ENCODE data around the gene SUPT7L. TPM values are rescaled to one million over a fixed set of nuclear protein-coding genes. Genes with fewer than 3 reads are reported as not detected.
"Not testable (repeated sequence)": the region's sequence is repeated elsewhere in the genome, so short reads cannot be mapped to it uniquely, and the experiment has no call there.

SUPT7L gene
- total RNA-seq, 1 experiment from 2014 or later: 25.2 TPM

- Histone ChIP-seq H3K36me3 (ENCODE audit: control insufficient read depth in 1 of 2, insufficient read depth in 2 of 2, low read length in 2 of 2) (peaks cover 20 to 24% of the 10 kb centered on the region in 2 experiments; a peak in 3 of 4 replicates), H3K4me1 (ENCODE audit: control insufficient read depth in 1 of 2, insufficient read depth in 2 of 2, low read length in 2 of 2) (peaks cover 9 to 30% of the 10 kb centered on the region in 2 experiments), H3K79me2 (ENCODE audit: insufficient read depth, low read length) (peaks cover 14% of the 10 kb centered on the region)
- H2AFZ ChIP-seq (ENCODE audit: low read depth, low read length, poor library complexity, severe bottlenecking); H3K4me2 ChIP-seq (ENCODE audit: low read length); H3K27me3 ChIP-seq (ENCODE audit: insufficient read depth, low read length); H3K4me3 ChIP-seq (replicated peaks in 1 of 2; ENCODE audit: low read depth in 1 of 2, low read length in 2 of 2); H3K9me2 ChIP-seq (ENCODE audit: insufficient read depth); H3K27ac ChIP-seq (ENCODE audit: low read depth, low read length); POLR2A ChIA-PET; ATAC-seq; BruUV-seq (replicated peaks); DNase-seq (ENCODE audit: low read depth, low spot score); CTCF ChIA-PET; H3K9me3 ChIP-seq (ENCODE audit: control insufficient read depth in 1 of 2, insufficient read depth in 1 of 2, low read depth in 1 of 2, low read length in 2 of 2); H4K20me1 ChIP-seq (ENCODE audit: insufficient read depth); H3K9ac ChIP-seq (ENCODE audit: low read length); RAD21 ChIA-PET (ENCODE audit: low non-redundant PET in 1 of 2, low total read pairs in 2 of 2, uncharacterized antibody in 2 of 2, unreplicated experiment in 2 of 2): not testable (repeated sequence)
- intact Hi-C loops (cut with micrococcal nuclease): loop anchor here (10.0 kb wide), 1 partner anchor 182 kb away; the partner anchor contains the start of gene KRTCAP3
Observed at GRCh38 chr2:27626323-27626722, 37.1 kb downstream of the SUPT7L start.

- ChIA-PET RAD21 (ENCODE audit: low non-redundant PET in 1 of 2, low total read pairs in 2 of 2, uncharacterized antibody in 2 of 2, unreplicated experiment in 2 of 2) (no interaction called here), CTCF (no interaction called here), POLR2A (no interaction called here)
- BruUV-seq (replicated peaks): no TSS peak
- H3K27ac ChIP-seq (ENCODE audit: low read depth, low read length): no peak overlapping the region
- ATAC-seq: no peak
- H3K4me1 ChIP-seq (ENCODE audit: control insufficient read depth in 1 of 2, insufficient read depth in 2 of 2, low read length in 2 of 2): peaks cover 9 to 29% of the 10 kb centered on the region in 2 experiments
- H3K4me3 ChIP-seq (replicated peaks in 1 of 2; ENCODE audit: low read depth in 1 of 2, low read length in 2 of 2): no peak overlapping the region
- H3K36me3 ChIP-seq (ENCODE audit: control insufficient read depth in 1 of 2, insufficient read depth in 2 of 2, low read length in 2 of 2): peaks cover 23 to 32% of the 10 kb centered on the region in 2 experiments; a peak in 3 of 4 replicates
- no peaks in the 10 kb centered on the region for H3K9me2 ChIP-seq (ENCODE audit: insufficient read depth)
- H3K27me3 ChIP-seq (ENCODE audit: insufficient read depth, low read length): no peaks in the 10 kb centered on the region
- DNase-seq (ENCODE audit: low read depth, low spot score): no peak
- no peaks in the 10 kb centered on the region for H4K20me1 ChIP-seq (ENCODE audit: insufficient read depth)
- H3K79me2 ChIP-seq (ENCODE audit: insufficient read depth, low read length): peaks cover 11% of the 10 kb centered on the region
- H2AFZ ChIP-seq (ENCODE audit: low read depth, low read length, poor library complexity, severe bottlenecking): no peak overlapping the region
- no peak overlapping the region for H3K4me2 ChIP-seq (ENCODE audit: low read length)
- no peaks in the 10 kb centered on the region for H3K9me3 ChIP-seq (ENCODE audit: control insufficient read depth in 1 of 2, insufficient read depth in 1 of 2, low read depth in 1 of 2, low read length in 2 of 2)
- intact Hi-C loops (cut with micrococcal nuclease): loop anchor here (10.0 kb wide), 1 partner anchor 180 kb away; the partner anchor contains the start of gene KRTCAP3
- H3K9ac ChIP-seq (ENCODE audit: low read length): no peak overlapping the region
- TF ChIP-seq SP1 (IDR thresholded peaks at IDR 0.05; ENCODE audit: low read depth): no peak
- TF ChIP-seq EZH2phosphoT487 (IDR thresholded peaks at IDR 0.05; ENCODE audit: borderline replicate concordance): no peak
- no peak for TF ChIP-seq JUND (IDR thresholded peaks at IDR 0.05)
- no peak for TF ChIP-seq RAD21 (IDR thresholded peaks at IDR 0.05; ENCODE audit: low read depth)
- no peak for TF ChIP-seq SIN3A (IDR thresholded peaks at IDR 0.05; ENCODE audit: low read depth)
- TF ChIP-seq FOSL1 (IDR thresholded peaks at IDR 0.05; ENCODE audit: low read depth): no peak
- TF ChIP-seq EZH2 (IDR thresholded peaks at IDR 0.05): no peak
- no peak for TF ChIP-seq POLR2A (IDR thresholded peaks at IDR 0.05; ENCODE audit: borderline replicate concordance, extremely low read depth, insufficient read depth, insufficient read length)
- TF ChIP-seq POLR2AphosphoS5 (IDR thresholded peaks at IDR 0.05; ENCODE audit: low read depth, low read length): no peak
- no peak for TF ChIP-seq TCF7L2 (IDR thresholded peaks at IDR 0.05; ENCODE audit: borderline replicate concordance, extremely low read depth, insufficient read depth, insufficient read length)
- TF ChIP-seq ZFX (IDR thresholded peaks at IDR 0.05): no peak
- TF ChIP-seq MAX (IDR thresholded peaks at IDR 0.05): no peak
- TF ChIP-seq ATF3 (IDR thresholded peaks at IDR 0.05): no peak
- no peak for TF ChIP-seq ZBTB33 (IDR thresholded peaks at IDR 0.05; ENCODE audit: extremely low read depth, insufficient replicate concordance, low read length)
- no peak for TF ChIP-seq REST (IDR thresholded peaks at IDR 0.05; ENCODE audit: low read depth)
Observed at GRCh38 chr2:27624943-27625342, 38.5 kb downstream of the SUPT7L start.

All from HCT116 (cell line).